ENCODE results near the gene MAP3K20.
A peak's percentile ranks its signal among the peaks of the same experiment; 100 is the strongest.

Gene MAP3K20

DNA sequence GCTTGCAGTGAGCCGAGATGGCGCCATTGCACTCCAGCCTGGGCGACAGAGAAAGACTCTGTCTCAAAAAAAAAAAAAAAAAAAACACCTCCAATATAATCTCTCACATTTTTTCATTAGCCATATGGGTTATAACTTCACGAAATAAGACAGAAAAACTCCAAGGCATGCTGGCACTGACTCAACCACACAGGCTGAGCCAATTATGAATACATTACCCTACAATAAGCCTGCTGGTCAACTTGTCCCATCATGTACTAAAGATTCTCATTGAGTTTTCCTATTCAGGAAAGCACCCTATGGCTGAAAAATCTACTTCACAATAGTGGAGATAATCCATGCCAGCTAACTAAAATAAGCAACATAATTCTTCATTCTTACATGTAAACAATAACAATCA is 12.8 kb upstream of the MAP3K20 start:
- Histone ChIP-seq H3K27me3 (ENCODE audit: low read depth, low read length) (peaks cover 25% of the 10 kb centered on the region), H3K9me3 (ENCODE audit: insufficient read depth, low read length) (no peaks in the 10 kb centered on the region), H3K27ac (ENCODE audit: low read length) (no peak overlapping the region), H4K20me1 (ENCODE audit: insufficient read depth, low read length) (no peaks in the 10 kb centered on the region), H3K36me3 (replicated peaks; ENCODE audit: low read depth, low read length) (no peaks in the 10 kb centered on the region), H3K79me2 (ENCODE audit: low read length) (no peaks in the 10 kb centered on the region), H3K9ac (ENCODE audit: low read length) (no peak overlapping the region), H3K4me3 (ENCODE audit: low read length) (no peak overlapping the region), H3K4me1 (ENCODE audit: low read length) (peaks cover 20% of the 10 kb centered on the region), H3K4me2 (ENCODE audit: low read length) (no peak overlapping the region), H2AFZ (ENCODE audit: low read depth, low read length) (no peak overlapping the region)
- no peak for TF ChIP-seq EZH2phosphoT487 (IDR thresholded peaks at IDR 0.05; ENCODE audit: low read depth)
- TF ChIP-seq, protein P1, sequence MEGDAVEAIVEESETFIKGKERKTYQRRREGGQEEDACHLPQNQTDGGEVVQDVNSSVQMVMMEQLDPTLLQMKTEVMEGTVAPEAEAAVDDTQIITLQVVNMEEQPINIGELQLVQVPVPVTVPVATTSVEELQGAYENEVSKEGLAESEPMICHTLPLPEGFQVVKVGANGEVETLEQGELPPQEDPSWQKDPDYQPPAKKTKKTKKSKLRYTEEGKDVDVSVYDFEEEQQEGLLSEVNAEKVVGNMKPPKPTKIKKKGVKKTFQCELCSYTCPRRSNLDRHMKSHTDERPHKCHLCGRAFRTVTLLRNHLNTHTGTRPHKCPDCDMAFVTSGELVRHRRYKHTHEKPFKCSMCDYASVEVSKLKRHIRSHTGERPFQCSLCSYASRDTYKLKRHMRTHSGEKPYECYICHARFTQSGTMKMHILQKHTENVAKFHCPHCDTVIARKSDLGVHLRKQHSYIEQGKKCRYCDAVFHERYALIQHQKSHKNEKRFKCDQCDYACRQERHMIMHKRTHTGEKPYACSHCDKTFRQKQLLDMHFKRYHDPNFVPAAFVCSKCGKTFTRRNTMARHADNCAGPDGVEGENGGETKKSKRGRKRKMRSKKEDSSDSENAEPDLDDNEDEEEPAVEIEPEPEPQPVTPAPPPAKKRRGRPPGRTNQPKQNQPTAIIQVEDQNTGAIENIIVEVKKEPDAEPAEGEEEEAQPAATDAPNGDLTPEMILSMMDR (IDR thresholded peaks at IDR 0.05; ENCODE audit: low read depth, low read length): no peak

DNA sequence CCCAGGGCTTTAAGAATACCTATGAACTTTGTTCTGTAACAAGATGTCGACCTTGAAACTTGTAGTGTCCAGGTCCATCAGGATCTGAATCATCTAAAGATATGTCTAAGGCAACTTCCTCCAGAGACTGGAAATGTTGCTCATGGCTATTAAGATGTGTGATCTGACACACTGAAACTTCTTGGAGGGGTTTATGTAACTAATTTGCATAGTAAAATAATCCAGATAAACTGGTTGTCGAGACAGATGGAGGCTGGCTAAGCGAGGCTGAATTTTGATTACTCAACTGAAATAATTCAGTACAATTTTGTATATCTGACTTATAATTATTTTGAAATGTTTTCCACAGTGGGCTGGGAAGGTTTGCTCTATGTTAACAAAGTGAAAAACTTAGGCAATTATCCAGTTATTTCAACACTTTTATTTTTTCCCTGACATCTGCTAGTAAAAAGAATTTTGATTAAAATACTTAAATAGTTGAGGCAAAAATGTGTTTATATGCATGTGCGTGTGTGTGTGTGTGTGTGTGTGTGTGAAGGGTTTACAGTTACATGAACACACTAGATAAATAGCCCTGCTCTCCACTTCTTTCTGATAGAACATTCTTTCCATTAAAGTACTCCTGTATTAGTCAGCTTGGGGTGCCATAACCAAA is 11.4 kb upstream of the MAP3K20 start:
- H2AFZ ChIP-seq (ENCODE audit: low read depth, low read length): no peak overlapping the region
- peaks cover 20% of the 10 kb centered on the region for H3K27me3 ChIP-seq (ENCODE audit: low read depth, low read length)
- H3K27ac ChIP-seq (ENCODE audit: low read length): no peak overlapping the region
- H3K9me3 ChIP-seq (ENCODE audit: insufficient read depth, low read length): no peaks in the 10 kb centered on the region
- H3K9ac ChIP-seq (ENCODE audit: low read length): no peak overlapping the region
- H4K20me1 ChIP-seq (ENCODE audit: insufficient read depth, low read length): no peaks in the 10 kb centered on the region
- H3K79me2 ChIP-seq (ENCODE audit: low read length): no peaks in the 10 kb centered on the region
- peaks cover 13% of the 10 kb centered on the region for H3K4me1 ChIP-seq (ENCODE audit: low read length)
- H3K4me2 ChIP-seq (ENCODE audit: low read length): no peak overlapping the region
- no peaks in the 10 kb centered on the region for H3K36me3 ChIP-seq (replicated peaks; ENCODE audit: low read depth, low read length)
- TF ChIP-seq, protein P1 (IDR thresholded peaks at IDR 0.05; ENCODE audit: low read depth, low read length): no peak
- TF ChIP-seq EZH2phosphoT487 (IDR thresholded peaks at IDR 0.05; ENCODE audit: low read depth): no peak
- H3K4me3 ChIP-seq (ENCODE audit: low read length): no peak overlapping the region

DNA sequence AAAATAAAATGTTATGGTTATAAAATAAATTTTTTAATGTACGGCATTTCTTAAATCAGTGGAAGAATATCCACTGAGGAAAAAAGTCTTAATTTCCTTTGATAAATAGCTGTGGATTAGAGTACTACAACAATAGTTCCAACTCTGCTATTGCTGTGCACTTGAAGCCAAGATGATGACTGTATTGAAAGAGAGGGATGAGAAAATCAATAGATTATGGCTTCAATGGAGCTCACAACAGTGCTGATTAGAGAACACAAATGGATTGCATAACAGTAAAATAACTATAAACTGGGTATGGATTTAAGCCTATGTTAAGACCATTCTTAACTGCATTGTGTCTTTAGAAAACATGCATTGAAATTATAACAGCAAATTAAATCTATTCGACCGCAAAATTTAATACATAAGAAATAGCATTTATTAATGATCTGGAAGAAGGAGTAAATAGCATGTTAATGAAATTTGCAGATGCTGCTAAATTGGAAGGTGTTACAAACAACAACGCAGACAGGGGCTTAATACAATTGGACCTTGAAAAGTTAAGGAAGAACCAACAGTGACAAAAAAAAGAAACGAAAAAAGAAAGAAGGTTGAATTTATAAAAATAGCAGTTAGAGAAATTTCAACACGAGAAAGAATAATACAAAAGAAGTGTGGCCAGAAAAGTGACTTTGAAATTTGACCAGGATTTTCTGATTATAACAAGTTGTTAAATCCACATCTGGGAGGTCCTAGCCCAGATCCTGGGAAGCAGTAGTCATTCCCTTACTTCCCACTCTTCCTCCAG is 8.6 kb upstream of the MAP3K20 start:
- Histone ChIP-seq H3K79me2 (ENCODE audit: low read length) (no peaks in the 10 kb centered on the region), H3K27me3 (ENCODE audit: low read depth, low read length) (peaks cover 20% of the 10 kb centered on the region), H3K9me3 (ENCODE audit: insufficient read depth, low read length) (no peaks in the 10 kb centered on the region), H2AFZ (ENCODE audit: low read depth, low read length) (no peak overlapping the region), H4K20me1 (ENCODE audit: insufficient read depth, low read length) (no peaks in the 10 kb centered on the region), H3K4me3 (ENCODE audit: low read length) (no peak overlapping the region), H3K36me3 (replicated peaks; ENCODE audit: low read depth, low read length) (no peaks in the 10 kb centered on the region), H3K4me2 (ENCODE audit: low read length) (no peak overlapping the region), H3K27ac (ENCODE audit: low read length) (no peak overlapping the region), H3K9ac (ENCODE audit: low read length) (no peak overlapping the region), H3K4me1 (ENCODE audit: low read length) (no peaks in the 10 kb centered on the region)
- TF ChIP-seq, protein P1 (IDR thresholded peaks at IDR 0.05; ENCODE audit: low read depth, low read length): no peak

DNA sequence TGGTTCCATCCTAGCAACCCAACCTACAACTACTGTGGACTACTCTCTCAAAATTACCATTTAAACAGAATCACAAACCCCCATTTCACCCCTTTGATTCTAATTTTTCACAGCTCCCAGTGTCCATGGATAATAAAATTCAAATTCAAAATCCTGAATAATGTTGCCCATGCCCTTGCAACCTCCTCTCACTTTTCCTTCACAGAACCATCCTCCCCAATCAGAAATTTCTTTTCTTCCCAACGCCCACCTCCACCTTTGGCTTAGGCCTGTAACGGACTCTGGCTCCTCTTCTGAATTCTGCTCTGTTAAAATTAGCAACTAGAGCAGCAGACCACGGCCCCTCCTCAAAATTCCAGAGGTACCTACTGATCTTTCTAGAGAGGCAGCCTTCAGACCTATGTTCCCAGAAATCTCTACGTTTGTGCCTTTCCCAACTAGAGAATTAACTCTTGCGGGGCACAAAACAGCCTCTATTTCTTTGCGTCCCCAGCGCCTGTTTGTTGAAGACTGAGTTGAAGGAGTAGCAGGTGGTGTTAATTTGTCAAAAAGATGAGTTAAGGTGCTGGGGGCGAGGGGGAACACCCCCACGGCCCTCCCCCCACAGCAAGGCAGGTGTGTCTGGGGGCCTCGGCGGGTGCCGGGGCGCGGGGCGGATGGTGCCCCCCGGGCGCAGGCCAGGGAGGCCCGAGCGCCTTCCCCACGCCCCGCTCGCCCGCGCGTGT is 428 bp upstream of the MAP3K20 start:
- peak overlapping the region; percentile 72 for H3K27ac ChIP-seq (ENCODE audit: low read length)
- peak overlapping the region; percentile 77 for H3K4me2 ChIP-seq (ENCODE audit: low read length)
- peak overlapping the region; percentile 98 for H2AFZ ChIP-seq (ENCODE audit: low read depth, low read length)
- H3K9ac ChIP-seq (ENCODE audit: low read length): peak overlapping the region; percentile 79
- TF ChIP-seq EZH2phosphoT487 (IDR thresholded peaks at IDR 0.05; ENCODE audit: low read depth): no peak
- TF ChIP-seq, protein P1 (IDR thresholded peaks at IDR 0.05; ENCODE audit: low read depth, low read length): 0 out of 2 replicates have a peak, but pooled peaks have one; percentile 43
- no peaks in the 10 kb centered on the region for H3K9me3 ChIP-seq (ENCODE audit: insufficient read depth, low read length)
- peaks cover 24% of the 10 kb centered on the region for H3K4me1 ChIP-seq (ENCODE audit: low read length)
- peaks cover 45% of the 10 kb centered on the region for H3K79me2 ChIP-seq (ENCODE audit: low read length)
- H4K20me1 ChIP-seq (ENCODE audit: insufficient read depth, low read length): no peaks in the 10 kb centered on the region
- H3K4me3 ChIP-seq (ENCODE audit: low read length): peak overlapping the region; percentile 85
- 0 out of 2 replicates have a peak, but pooled peaks cover 5% of the 10 kb centered on the region for H3K27me3 ChIP-seq (ENCODE audit: low read depth, low read length)
- no peaks in the 10 kb centered on the region for H3K36me3 ChIP-seq (replicated peaks; ENCODE audit: low read depth, low read length)
